Breast epithelium (tissue), 4 donors: Measurements from ENCODE around the gene ATP5F1B. TPM values are rescaled to one million over a fixed set of nuclear protein-coding genes. Genes with fewer than 3 reads are reported as not detected.
A peak's percentile ranks its signal among the peaks of the same experiment; 100 is the strongest.
"Not testable (repeated sequence)": the region's sequence is repeated elsewhere in the genome, so short reads cannot be mapped to it uniquely, and the experiment has no call there.

ENCODE experiments used
- DNase-seq, 2 donors: peaks; one replicate each; pipeline ENCODE4 v3.0.0-alpha.2; 2019; ENCODE audit warnings: low spot score in 2 of 2
- H3K27ac ChIP-seq, 2 donors: fragments of 200-600 bp; sonication (generic) in 1 of 2; one replicate each; pipeline ENCODE4 v1.5.1; 2016 to 2019; ENCODE audit warnings: mild to moderate bottlenecking in 1 of 2
- H3K27me3 ChIP-seq, 2 donors: fragments of 200-600 bp; sonication (generic) in 1 of 2; one replicate each; pipeline versions ENCODE4 v1.5.1 to v1.6.0; 2017 to 2019; ENCODE audit warnings: control low read depth in 1 of 2, mild to moderate bottlenecking in 1 of 2
- H3K36me3 ChIP-seq: fragments of 200-600 bp; one replicate; pipeline ENCODE4 v1.5.1; 2019
- H3K4me1 ChIP-seq, 2 donors: fragments of 200-600 bp; sonication (generic); one replicate each; pipeline ENCODE4 v1.5.1; 2016 to 2019; ENCODE audit warnings: control low read depth in 1 of 2
- H3K4me3 ChIP-seq, 3 donors: fragments of 200-600 bp; sonication (generic); 1 replicate in 2 of 3; 2 replicates in 1 of 3; pipeline ENCODE4 v1.5.1; 2016 to 2019; ENCODE audit warnings: mild to moderate bottlenecking in 3 of 3, moderate library complexity in 2 of 3
- H3K9me3 ChIP-seq, 2 donors: fragments of 200-600 bp; sonication (generic) in 1 of 2; one replicate each; pipeline ENCODE4 v1.5.1; 2016 to 2019; ENCODE audit warnings: control low read depth in 1 of 2
- POLR2A ChIP-seq: fragments of 450-650 bp; IDR thresholded peaks from one replicate; pipeline ENCODE4 v1.6.1; 2016; ENCODE audit warnings: antibody characterized with exemption, mild to moderate bottlenecking, moderate library complexity
- POLR2AphosphoS5 ChIP-seq, 3 donors: sonication (generic); formaldehyde crosslinking; IDR thresholded peaks; one replicate each; pipeline ENCODE4 v1.6.1; 2017; ENCODE audit warnings: antibody characterized with exemption in 3 of 3
- intact Hi-C: fragments of 100-400 bp; cut with DNase I; formaldehyde crosslinking; loops from one replicate; pipeline ENCODE4 v1.15.1; 2023; ENCODE audit warnings: low total_unique reads
- total RNA-seq, 3 donors: library from RNA; depleted of rRNA; stranded (reverse); fragments of >200 nt; gene quantifications; one replicate each; pipeline ENCODE4 v1.1.0, GENCODE V29; 2016
- TF ChIP-seq, protein P1 (sequence below), 3 donors: fragments of 450-650 bp; IDR thresholded peaks; one replicate each; pipeline ENCODE4 v1.5.1; 2016 to 2017; ENCODE audit warnings: antibody characterized with exemption in 3 of 3, mild to moderate bottlenecking in 3 of 3, moderate library complexity in 3 of 3

Gene ATP5F1B
- total RNA-seq, 3 donors from 2014 or later, result 310 to 369 (median 328) TPM

DNA sequence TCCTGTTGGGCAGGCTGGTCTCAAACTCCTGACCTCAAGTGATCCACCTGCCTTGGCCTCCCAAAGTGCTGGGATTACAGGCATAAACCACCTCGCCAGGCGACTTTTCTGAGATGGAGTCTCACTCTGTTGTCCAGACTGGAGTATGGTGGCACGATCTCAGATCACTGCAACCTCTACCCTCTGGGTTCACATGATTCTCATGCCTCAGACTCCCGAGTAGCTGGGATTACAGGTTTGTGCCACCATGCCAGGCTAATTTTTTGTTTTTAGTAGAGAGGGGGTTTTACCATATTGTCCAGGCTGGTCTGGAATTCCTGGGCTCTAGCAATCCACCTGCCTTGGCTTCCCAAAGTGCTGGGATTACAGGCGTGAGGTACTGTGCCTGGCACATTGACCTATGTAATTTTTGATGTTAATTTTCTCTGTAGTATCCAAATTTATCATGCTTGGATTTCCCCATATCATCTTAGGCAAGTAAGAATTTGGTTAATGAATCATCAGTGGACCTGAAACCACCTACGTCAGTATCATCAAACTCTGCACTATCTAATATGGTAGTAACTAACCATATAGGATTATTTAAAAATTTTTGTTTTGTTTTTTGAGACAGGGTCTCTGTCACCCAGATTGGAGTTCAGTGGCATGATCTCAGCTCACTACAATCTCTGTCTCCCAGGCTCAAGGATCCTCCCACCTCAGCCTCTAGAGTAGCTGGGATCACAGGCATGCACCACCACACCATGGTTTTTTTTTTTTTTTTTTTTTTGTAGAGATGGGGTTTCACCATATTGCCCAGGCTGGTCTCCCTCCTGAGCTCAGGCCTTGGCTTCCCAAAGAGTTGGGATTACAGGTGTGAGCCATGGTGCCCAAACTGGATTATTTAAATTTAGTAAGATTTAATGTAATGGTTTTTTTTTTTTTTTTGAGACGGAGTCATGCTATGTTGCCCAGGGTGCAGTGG, 11.9 kb upstream of the ATP5F1B start:
- no peak for DNase-seq
- intact Hi-C loops, result no loop called here

DNA sequence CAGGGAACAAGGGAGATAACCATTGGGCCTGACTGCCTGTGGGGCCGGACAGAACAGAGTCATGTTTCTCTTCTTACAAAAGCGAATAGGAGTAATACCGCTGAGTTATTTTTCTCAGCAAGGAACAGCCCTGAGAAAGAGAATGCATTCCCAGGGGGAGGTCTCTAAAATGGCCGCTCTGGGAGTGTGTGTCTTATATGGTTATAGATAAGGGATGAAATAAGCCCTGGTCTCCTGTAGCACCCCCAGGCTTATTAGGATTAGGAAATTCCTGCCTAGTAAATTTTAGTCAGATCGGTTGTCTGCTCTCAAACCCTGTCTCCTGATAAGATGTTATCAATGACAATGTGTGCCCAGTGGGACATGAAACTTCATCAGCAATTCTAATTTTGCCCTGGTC, 8.0 kb upstream of the ATP5F1B start:
- H3K27ac ChIP-seq, H3K36me3 ChIP-seq, H3K27me3 ChIP-seq, H3K9me3 ChIP-seq, intact Hi-C loops, H3K4me3 ChIP-seq, DNase-seq, H3K4me1 ChIP-seq: not testable (repeated sequence)

More for the DNA sequence above, 11.9 kb upstream of the ATP5F1B start:
- TF ChIP-seq POLR2A (no peak), POLR2AphosphoS5 (IDR thresholded peaks at IDR 0.05) (no peak)
- TF ChIP-seq, protein P1, sequence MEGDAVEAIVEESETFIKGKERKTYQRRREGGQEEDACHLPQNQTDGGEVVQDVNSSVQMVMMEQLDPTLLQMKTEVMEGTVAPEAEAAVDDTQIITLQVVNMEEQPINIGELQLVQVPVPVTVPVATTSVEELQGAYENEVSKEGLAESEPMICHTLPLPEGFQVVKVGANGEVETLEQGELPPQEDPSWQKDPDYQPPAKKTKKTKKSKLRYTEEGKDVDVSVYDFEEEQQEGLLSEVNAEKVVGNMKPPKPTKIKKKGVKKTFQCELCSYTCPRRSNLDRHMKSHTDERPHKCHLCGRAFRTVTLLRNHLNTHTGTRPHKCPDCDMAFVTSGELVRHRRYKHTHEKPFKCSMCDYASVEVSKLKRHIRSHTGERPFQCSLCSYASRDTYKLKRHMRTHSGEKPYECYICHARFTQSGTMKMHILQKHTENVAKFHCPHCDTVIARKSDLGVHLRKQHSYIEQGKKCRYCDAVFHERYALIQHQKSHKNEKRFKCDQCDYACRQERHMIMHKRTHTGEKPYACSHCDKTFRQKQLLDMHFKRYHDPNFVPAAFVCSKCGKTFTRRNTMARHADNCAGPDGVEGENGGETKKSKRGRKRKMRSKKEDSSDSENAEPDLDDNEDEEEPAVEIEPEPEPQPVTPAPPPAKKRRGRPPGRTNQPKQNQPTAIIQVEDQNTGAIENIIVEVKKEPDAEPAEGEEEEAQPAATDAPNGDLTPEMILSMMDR (IDR thresholded peaks at IDR 0.05), result no peak
- Histone ChIP-seq H3K4me3 (no peak overlapping the region), H3K36me3 (no peaks in the 10 kb centered on the region), H3K9me3 (peaks cover 0 to 7% of the 10 kb centered on the region in 2 donors), H3K27me3 (no peaks in the 10 kb centered on the region), H3K27ac (no peak overlapping the region), H3K4me1 (no peaks in the 10 kb centered on the region)

DNA sequence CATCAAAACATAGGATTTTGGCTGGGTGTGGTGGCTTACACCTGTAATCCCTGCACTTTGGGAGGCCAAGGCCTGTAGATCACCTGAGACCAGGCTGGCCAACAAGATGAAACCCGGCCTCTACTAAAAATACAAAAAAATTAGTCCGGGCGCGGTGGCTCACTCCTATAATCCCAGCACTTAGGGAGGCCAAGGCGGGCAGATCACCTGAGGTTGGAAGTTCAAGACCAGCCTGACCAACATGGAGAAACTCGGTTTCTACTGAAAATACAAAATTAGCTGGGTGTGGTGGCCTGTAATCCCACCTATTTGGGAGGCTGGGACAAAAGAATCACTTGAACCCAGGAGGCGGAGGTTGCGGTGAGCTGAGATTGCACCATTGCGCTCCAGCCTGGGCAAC, 2.2 kb upstream of the ATP5F1B start:
- DNase-seq, H3K27me3 ChIP-seq, H3K4me1 ChIP-seq, H3K36me3 ChIP-seq, H3K9me3 ChIP-seq, H3K27ac ChIP-seq, intact Hi-C loops, H3K4me3 ChIP-seq: not testable (repeated sequence)

DNA sequence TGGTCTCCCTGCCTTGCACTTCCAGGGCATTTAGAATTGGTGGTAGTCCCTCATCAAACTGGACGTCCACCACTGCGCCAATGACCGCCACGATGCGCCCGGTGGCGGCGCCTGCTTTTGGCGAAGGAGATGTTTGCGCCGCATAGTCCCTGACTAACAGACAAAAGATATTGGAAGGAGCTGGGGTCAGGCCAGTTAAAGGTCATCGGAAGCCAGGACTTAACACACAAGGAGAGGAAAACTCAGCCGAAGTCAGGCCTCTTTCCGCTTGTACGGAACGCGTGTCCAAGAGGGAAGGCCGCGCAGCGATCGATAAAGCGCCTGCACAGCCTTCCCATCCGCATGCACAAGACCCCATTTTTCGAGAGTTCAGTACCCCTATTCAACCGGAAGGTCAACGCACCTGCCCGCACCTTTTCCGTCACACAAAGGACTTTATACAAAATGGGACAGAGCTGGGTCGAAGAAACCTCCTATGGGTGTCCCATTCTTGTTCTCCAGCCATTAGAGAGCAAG, 525 bp downstream of the ATP5F1B start:
- Histone ChIP-seq H3K4me1 (peaks cover 0 to 3% of the 10 kb centered on the region in 2 donors), H3K27me3 (no peaks in the 10 kb centered on the region), H3K9me3 (no peaks in the 10 kb centered on the region), H3K4me3 (peak overlapping the region; percentile 90 to 97 (median 91)), H3K36me3 (peaks cover 10% of the 10 kb centered on the region), H3K27ac (peak overlapping the region; percentile 92 to 94)
- TF ChIP-seq, protein P1 (IDR thresholded peaks at IDR 0.05), result peak in 2 of 3 donors; percentile 19 to 30
- TF ChIP-seq POLR2AphosphoS5 (IDR thresholded peaks at IDR 0.05), result no peak
- DNase-seq, result no peak
- intact Hi-C loops, result no loop called here

DNA sequence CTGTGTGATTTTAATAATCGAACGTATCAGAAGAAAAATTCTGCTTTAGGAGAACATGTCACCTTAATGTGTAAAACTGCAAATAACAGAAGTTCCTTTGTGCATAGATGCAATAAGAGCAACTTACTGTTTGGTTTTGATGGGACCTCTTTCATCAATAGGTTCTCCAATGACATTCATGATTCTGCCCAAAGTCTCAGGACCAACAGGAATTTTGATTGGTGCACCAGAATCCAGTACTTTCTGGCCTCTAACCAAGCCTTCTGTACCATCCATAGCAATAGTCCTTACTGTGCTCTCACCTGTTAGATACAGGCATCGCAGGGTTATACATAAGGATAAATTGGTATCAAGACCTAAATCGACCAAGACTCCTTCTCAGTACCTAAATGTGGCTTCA, 1.1 kb downstream of the ATP5F1B start:
- Histone ChIP-seq H3K36me3 (peaks cover 10% of the 10 kb centered on the region), H3K27me3 (no peaks in the 10 kb centered on the region), H3K27ac (peak overlapping the region; percentile 92 to 94), H3K4me3 (peak overlapping the region; percentile 90 to 97 (median 91)), H3K9me3 (no peaks in the 10 kb centered on the region), H3K4me1 (peaks cover 0 to 3% of the 10 kb centered on the region in 2 donors)
- intact Hi-C loops, result no loop called here
- TF ChIP-seq, protein P1 (IDR thresholded peaks at IDR 0.05), result no peak
- TF ChIP-seq POLR2A (no peak), POLR2AphosphoS5 (IDR thresholded peaks at IDR 0.05) (no peak)
- no peak for DNase-seq

DNA sequence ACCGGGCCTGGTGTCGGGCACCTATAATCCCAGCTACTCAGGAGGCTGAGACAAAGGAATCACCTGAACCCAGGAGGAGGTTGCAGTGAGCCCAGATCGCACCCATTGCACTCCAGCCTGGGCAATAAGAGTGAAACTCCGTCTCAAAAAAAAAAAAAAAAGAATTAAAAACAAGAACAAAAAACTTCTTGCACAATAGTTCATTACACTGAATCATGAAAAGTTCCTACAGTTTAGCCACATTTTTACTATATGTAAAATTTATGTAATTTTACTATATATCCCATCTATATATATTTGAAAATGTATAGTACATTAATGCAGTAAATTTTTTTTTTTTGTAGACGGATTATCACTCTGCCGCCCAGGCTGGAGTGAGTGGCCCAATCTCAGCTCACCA, 4.6 kb downstream of the ATP5F1B start:
- Histone ChIP-seq H3K27ac (no peak overlapping the region), H3K4me1 (peaks cover 0 to 8% of the 10 kb centered on the region in 2 donors), H3K36me3 (peaks cover 10% of the 10 kb centered on the region), H3K9me3 (no peaks in the 10 kb centered on the region), H3K4me3 (no peak overlapping the region), H3K27me3 (no peaks in the 10 kb centered on the region)
- no peak for DNase-seq
- intact Hi-C loops, result no loop called here
- TF ChIP-seq POLR2AphosphoS5 (IDR thresholded peaks at IDR 0.05) (no peak), POLR2A (no peak)
- TF ChIP-seq, protein P1 (IDR thresholded peaks at IDR 0.05), result no peak
